ENCODE data around the gene SFXN5.
"Not testable (repeated sequence)": the region's sequence is repeated elsewhere in the genome, so short reads cannot be mapped to it uniquely, and the experiment has no call there.

SFXN5 gene, protein sequence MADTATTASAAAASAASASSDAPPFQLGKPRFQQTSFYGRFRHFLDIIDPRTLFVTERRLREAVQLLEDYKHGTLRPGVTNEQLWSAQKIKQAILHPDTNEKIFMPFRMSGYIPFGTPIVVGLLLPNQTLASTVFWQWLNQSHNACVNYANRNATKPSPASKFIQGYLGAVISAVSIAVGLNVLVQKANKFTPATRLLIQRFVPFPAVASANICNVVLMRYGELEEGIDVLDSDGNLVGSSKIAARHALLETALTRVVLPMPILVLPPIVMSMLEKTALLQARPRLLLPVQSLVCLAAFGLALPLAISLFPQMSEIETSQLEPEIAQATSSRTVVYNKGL

DNA sequence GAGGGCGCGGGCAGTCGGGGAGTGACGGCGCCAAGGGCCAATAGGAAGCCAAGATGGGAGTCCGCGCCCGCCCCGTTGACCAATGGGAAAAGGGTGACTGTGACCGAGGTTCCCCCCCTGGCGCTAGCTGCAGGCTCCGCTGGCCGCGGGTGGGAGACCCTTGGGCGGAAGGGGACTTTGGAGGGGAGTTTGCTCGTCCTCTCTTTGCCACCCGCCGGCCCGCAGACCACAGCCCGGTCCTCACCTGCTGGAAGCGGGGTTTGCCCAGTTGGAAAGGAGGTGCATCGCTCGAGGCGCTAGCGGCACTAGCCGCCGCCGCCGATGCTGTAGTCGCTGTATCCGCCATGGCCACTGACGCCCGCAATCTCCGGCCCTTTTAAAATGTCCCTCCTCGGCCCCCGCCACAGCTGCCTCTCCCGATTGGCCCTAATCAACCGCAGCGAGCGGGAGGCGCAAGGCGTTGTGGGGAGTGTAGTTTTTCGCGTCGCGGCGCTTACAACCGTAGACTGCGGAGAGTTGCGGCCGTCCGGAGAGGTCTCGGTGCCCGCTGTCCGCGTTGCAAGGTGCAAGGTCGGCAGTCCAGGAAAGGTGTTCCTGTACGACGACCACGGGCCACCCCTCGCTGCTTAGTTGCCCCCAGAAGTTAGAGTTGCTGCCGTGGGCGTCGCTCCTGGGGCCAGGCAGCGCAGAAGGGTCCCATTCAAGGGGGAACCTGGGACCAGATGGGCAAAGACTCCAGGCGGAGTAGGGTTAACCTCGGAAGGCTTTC, at the start of gene SFXN5:
Gene SFXN5, minus strand, starts transcription at position 353 of the 769 bp plus-strand sequence. Its CDS starts 7 bp downstream, at position 346.
- in situ Hi-C loops (cut with MboI; ENCODE audit: low sequenced_read_pairs): no loop called here

DNA sequence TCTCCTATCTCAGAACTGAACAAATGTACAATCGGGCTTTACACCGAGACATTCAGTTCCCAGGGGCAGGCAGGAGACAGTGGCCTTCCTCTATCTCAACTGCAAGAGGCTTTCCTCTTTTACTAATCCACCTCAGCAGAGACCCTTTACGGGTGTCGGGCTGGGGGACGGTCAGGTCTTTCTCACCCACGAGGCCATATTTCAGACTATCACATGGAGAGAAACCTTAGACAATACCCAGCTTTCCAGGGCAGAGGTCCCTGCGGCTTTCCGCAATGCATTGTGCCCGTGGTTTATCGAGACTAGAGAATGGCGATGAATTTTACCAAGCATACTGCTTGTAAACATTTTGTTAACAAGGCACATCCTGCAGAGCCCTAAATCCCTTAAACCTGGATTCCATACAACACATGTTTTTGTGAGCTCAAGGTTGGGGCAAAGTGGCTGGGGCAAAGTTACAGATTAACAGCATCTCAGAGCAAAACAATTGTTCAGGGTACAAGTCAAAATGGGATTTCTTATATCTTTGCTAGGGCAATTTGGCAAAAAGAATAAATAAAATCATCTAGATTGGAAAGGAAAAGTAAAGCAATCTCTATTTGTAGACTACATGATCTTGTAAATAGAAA, 48.2 kb upstream of the SFXN5 start:
- in situ Hi-C loops (cut with MboI; ENCODE audit: low sequenced_read_pairs): not testable (repeated sequence)

DNA sequence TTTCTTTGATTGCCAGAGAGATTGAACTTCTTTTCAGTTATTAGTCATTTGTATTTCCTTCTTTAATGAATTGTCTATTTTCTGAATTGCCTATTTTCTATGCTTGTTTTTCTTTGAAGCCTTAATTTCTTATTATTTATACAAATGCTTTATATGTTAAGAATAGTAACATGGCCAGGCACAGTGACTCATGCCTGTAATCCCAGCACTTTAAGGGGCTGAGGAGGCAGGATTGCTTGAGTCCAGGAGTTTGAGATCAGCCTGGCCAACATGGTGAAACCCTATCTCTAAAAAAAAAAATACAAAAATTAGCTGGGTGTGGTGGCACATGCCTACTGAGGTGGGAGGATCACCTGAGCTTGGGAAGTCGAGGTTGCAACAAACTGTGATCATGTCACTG, 45.9 kb upstream of the SFXN5 start:
- in situ Hi-C loops (cut with MboI; ENCODE audit: low sequenced_read_pairs): no loop called here

DNA sequence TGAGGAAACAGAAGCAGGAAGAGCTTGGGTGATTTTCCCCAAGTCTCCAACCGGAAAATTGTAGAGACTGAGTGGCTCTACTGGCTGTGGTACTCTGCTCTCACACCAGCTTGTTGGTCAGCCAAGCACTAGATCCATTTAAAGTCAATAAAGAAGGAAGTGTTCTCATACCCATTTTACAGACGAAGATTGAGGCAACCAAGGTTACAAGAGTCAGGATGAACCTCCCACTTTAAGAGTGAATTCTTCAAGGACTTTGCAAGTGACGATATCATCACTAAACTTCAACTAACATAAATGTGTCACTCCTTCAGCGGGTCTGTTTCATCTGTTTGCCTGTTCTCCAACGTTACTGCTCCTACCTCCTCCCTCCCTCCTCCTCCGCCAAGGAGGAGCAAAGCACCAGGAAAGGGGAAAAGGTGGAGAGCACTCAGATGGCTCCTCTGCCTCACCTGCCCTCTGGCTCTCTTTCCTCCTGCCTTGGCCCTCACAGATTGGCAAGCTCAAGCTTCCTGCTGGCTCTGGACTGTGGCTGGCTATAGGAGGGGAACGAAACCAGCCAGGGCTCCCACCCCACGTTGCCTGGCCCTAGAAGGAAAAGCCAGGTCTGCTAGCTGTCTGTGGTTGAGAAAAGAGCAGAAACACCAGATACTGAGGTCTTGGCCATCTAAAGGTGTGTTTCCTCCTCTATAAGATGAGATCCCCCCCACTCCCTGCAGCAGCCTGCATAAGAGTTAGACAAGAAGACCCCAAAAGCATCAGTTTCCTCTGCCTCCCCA, 44.9 kb upstream of the SFXN5 start:
- in situ Hi-C loops (cut with MboI; ENCODE audit: low sequenced_read_pairs): no loop called here

DNA sequence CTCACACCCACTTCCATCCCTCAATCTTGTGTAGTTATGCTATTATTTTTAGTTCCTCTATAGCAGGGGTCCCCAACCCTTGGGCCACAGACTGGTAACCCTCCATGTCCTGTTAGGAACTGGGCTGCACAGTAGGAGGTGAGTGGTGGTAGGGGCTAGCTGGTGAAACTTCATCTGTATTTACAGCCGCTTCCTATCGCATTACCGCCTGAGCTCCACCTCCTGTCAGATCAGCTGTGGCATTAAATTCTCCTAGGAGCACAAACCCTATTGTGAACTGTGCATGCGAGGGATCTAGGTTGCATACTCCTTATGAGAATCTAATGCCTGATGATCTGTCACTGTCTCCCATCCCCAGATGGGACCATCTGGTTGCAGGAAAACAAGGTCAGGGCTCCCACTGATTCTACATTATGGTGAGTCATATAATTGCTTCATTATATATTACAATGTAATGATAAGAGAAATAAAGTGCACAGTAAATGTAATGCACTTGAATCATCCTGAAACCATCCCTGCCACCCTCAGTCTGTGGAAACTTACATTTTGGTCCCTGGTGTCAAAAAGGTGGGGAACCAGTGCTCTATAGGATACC, 42.9 kb upstream of the SFXN5 start:
- in situ Hi-C loops (cut with MboI; ENCODE audit: low sequenced_read_pairs): no loop called here

DNA sequence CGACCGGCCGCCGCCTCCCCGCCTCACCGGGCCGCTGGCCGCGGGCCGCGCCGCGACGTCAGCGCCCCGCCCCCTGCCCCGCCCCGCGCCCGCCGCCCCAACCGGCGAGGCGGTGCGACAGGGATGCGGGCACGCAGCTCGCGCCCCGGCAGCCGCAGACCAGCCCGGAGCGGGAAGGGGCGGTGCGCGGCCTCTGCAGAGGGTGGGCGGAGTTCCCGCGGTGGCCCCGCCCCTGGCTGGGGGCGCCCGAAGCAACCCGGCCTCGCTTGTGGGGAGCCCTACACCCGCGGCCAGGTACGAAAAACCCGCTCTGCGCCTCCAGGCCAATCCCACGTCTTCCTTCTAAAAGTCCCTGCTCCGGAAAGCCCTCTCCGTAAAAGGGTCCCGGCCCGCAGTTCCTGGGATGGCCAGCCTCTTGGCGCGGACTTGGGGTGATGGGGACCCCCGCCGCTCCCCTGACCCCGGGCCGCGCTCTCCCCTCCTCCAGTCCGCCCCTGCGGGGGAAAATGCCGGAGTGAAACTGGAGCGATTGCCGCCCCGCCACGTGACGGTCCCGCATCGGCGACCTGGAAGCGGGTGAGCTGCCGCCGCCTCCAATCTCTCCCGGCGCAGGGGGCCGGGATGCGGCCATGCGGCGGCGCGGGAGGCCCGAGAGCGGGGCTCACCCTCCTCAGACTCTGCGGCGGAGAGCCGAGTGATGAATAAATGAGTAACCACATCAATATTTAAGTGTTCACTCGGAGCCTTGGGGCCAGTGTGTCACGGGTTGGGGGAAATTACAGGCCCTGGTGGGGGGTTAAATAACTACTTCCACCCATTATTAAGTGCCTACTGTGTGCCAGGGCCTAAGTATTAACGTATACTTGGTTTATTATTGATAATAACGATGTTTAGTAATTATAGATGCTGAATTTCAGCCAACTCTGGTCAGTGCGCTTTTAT, 41.7 kb upstream of the SFXN5 start, which contains the start of gene RAB11FIP5:
Gene RAB11FIP5, minus strand, starts transcription at position 36 of the 942 bp plus-strand sequence. CDS start 171 bp downstream, outside the sequence.
- in situ Hi-C loops (cut with MboI; ENCODE audit: low sequenced_read_pairs): no loop called here

DNA sequence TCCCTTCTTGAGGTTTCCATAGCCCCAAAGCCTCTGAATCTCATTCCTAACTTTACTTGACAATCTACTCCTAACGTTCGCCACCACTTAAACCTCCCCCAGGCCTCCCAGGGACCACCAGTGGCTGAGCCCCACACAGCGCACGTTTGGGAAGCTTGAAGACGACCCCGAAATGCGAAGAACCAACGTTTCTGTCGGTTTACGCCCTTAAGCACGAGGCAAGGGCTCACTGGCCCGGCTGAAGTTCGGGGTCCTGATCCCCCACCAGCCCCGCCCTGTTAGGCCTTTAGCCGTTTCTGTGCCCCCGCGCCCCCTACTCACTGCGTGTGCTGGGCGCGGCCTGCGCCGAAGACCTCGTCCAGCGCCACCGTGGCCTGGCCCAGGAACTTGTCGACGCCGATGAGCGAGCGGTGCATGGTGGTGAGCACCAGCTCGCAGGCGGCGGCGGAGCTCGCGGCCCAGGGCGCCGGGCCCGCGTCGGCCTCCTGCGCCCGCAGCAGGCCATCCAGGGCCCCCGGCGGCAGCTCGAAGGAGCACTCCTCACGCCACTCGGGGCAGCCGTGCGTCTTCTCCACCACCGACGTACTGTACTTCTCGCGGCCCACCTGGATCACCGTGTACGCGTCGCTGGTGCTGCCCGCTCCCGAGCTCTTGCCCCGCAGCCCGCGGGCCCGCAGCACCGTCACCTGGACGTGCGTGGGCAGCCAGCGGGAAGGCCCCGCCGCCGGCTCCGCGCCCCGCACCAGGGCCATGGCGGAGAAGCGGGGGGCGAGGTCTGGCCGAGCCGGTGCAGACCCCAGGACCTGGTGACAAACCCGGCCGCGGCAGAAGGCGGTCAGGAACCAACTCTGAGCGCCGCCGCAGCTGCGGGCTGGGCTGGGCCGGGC, 40.8 kb upstream of the SFXN5 start:
- in situ Hi-C loops (cut with MboI; ENCODE audit: low sequenced_read_pairs): no loop called here

DNA sequence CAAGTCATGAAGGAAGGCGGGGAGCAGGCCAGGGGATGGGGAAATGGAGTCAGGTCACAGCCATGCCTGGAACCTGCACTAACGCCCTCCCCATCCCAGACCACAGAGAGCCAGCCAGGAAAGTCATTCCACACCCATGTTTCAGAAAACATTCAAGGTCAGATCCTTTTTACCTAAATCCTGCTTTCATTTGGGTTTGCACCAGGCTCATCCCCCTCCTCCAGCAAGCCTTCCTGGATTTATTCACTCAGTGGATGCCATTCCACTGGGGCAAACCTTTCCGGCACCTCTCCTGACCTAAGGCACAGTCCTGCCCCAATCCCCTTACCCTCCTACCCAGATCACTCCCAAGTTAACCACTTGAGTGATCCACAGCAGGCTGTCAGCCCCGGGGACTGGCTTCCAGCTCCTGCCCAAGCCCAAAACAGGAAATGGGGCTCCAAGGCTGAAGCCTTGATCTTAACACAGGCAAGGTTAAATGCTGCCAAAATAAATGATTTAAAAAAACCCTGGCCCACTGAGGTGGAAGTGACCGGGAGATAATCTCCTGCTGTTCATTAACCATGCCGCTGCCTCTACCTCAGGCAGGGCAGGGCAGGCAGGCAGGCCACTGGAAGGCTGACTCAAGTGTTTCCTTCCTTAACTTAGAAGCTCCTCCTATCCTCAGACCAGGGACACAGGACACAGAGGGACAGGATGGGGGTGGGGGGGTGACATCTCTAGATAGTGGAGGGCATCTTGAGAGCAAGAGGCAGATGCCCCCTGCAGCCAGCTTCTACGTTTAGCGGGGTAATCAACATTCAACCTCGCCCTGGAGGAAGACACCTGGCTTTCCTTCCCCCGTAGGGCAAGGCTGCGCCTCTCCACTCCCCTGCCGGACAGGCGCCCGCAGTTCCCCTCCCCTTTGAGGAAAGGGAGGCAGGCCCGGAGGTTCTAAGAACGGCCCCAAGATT, 39.8 kb upstream of the SFXN5 start:
- in situ Hi-C loops (cut with MboI; ENCODE audit: low sequenced_read_pairs): no loop called here

DNA sequence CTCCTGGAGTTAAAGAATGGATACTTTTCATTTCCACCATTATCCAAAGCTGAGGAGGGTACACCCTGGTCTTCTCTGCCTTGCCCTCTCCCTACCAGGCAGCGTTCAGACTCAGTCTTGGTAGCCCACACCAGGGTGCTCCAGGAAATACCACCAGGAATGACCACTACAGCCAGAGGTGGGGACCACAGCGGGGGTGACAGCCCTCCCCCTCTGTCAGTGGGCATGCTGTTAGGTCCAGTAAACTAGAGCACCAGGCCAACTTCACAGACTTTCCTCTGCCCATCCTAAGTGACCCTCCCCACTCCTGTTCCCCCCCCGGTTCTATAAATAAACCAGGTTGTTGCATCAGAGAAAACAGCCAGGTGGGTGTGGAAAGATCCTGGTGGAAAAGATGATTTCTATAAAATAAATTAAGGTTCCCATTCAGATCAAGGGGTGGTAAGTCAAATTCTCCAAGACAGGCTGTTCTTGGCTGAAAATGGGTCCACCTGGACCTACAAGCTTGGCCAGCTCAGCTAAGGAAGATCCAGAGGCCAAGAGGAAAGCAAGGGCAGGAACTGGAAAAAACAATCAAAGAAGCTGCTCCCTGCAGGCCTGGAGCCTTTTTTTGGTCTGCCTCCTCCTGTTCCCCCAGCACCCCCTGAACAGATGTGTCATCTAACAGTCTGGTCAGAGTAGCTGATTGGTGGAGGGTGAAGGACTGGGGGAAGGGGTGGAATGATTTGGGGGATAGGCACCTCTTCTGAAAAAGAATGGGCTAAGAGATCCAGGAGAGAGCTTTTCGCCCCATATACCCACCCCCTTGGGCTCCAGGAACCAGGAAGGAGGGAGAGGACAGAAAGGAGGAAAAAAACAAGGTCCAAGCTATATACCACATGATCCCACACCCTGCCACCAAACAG, 38.9 kb upstream of the SFXN5 start:
- in situ Hi-C loops (cut with MboI; ENCODE audit: low sequenced_read_pairs): no loop called here

DNA sequence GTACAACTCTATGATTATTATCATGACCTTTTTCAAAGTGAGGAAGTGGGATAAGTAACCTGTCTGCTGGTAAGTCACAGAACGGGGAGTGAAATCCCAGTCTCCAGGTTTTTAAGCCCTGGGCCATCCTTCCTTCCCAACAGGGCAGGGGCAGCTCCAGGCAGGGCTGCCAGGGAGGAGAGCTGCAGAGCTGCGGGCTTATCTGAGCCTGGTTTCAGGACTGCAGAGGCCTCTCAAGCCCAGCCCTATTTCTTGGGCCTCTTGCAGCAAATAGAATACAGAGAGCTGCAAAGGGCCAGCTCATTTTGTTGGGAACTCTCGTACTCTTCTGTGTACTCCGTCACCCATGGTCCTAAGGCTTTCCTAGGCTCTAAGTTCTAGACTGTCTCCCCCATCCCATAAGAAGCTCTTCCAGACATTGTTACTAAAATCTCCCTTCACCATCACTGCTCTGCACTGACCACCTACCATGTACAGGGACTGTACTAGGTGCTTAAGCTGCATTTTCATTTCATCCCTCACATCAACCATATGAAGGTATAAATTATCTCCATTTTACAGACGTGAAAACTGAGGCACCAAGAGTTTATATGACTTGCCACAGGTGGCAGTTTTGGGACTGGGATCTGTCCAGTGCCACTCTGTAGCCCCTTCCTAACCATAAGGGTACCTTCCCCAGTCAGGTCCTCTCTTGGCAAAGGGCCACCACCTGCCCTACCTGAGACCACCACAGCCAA, 38.1 kb upstream of the SFXN5 start:
- in situ Hi-C loops (cut with MboI; ENCODE audit: low sequenced_read_pairs): no loop called here

DNA sequence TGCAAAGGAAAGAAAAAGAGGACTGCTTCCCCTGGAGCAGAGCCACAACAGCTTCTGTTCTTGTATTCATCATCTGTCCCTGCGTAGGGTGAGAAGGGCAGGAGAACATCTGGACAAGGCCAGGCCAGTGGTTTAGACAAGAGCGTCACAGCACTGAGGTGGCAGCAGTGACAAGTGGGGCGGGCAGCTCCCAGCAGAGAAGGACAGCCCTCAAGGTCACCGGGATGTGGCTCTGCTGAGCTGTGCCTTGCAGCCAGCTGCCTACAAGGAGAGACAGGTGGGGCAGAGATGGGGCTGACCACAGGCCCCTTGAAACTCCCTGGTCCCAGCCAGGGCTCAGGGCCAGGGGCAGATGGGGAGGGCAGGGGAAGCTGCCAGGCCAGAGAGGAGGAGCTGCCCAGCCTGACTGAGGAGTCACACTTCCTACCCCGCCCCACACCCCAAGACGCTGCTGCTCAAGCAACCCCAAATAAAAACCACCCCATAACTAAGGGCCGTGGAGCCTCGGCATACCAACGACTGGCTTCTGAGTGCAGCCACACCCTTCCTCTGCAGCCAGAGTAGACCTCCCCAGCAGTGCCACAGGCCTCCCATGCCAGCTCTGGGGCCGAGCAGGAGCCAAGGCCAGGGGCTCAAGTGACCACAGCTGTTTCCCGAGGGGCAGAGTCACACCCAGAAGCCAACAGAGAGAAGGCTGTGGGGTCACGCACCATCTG, 35.9 kb upstream of the SFXN5 start:
- in situ Hi-C loops (cut with MboI; ENCODE audit: low sequenced_read_pairs): no loop called here

DNA sequence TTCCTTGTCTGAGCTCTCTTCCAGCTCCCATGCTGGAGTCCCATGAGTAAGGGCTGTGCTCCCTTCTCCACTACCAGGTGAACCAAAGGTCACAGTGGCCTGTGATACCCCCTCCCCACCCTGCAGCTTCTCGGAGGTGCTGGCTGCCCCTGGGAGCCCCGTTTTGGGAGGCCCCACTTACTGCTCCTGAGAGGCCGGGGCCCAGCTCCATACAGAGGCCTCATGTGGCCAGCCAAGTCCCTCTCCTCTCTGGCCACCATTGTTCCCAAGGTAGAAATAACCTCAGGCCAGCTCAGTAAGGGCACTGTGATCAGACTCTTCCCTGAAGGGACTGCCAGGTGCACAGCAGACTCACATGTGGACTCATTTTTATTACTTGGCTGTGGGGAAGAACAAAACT, 35.3 kb upstream of the SFXN5 start:
- in situ Hi-C loops (cut with MboI; ENCODE audit: low sequenced_read_pairs): no loop called here

DNA sequence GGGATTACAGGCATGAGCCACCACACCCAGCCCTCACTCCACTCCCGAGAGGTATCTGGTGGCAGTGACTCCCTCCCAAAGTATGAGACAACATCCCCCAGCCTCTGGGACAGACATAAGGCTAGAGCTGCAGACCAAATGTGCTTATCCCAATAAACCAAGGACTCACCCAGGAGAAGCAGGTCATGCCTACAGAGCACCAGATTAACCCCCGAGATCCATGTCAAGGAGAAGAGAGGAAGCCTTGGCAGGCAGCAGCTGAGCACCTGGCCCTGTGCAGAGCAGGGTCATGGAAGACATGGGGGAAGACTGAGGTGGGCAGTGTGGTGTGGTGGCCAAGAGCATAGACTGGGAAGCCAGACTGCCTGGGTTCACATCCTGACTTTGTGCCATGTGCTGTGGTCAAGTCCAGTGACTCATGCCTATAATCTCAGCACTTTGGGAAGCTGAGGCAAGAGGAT, 34.0 kb upstream of the SFXN5 start:
- in situ Hi-C loops (cut with MboI; ENCODE audit: low sequenced_read_pairs): no loop called here

DNA sequence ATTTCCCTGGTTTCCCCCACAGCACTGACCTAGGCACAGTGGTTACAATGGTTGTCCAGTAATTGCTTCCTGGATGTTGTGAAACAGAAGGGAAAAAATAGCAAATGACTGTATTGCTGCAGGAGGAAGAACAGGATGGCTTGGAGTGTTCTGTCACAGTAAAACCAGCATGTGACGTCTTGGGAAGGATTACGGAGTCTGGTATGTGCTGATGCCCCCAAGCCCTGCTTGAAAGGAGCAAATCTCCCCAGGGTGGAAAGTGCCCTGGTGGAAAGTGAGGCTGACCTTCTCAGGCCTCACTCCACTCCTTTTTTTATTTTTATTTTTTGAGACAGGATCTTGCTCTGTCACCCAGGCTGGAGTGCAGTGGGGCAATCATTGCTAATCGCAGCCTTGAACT, 33.4 kb upstream of the SFXN5 start:
- in situ Hi-C loops (cut with MboI; ENCODE audit: low sequenced_read_pairs): no loop called here

DNA sequence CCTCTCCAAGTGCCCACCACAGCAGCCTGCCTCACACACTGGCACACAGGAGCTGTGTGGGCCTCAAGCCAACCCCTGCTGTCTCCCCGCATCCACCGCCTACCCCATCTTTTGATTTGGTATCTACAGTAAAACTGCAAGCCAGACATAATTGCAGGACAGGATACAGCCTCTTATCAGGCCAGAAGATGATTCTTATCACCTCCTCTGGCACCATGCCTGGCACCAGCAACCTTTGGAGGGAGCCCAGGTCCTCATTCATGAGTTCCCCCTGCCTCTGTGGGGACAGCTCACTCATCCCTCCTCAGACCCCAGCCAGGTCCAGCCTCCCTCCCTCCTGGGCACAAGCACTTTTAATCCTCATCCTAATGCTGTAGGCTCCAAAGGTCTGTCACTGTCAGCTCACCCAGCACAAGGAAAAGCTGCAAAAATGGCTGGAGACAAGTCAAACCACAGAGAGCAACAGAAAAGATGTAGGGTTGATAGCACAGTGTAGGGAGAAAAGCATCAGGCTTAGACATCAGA, 31.6 kb upstream of the SFXN5 start:
- in situ Hi-C loops (cut with MboI; ENCODE audit: low sequenced_read_pairs): no loop called here

All from hTERT RPE-1 (cell line).